Measurements from ENCODE around the gene GNA12. TPM values are rescaled to one million over a fixed set of nuclear protein-coding genes. Genes with fewer than 3 reads are reported as not detected.

GNA12 gene
- total and polyA plus RNA-seq, 9 of the 15 experiments (the other 6 are each of a cell fraction or from before 2014, with no cell fraction given): 0.65 to 32.7 (median 9.6) TPM

- FAIRE-seq (no peak), DNase-seq (ENCODE audit: extremely low read depth in 1 of 4, low spot score in 3 of 4) (peak; percentile 30 to 69 (median 56)), ATAC-seq (no peak)
- no peak overlapping the region for H3K9ac ChIP-seq (ENCODE audit: insufficient read depth in 1 of 2, low read depth in 2 of 2, low read length in 2 of 2)
- H3K27ac ChIP-seq (ENCODE audit: extremely low read depth, low read depth, low read length): no peak overlapping the region
- in situ Hi-C loops (cut with MboI) (no loop called here), intact Hi-C loops (cut with micrococcal nuclease) (loop anchor here (5.0 kb wide), 1 partner anchor 38 kb away; no protein-coding TSS in a partner anchor)
- ChIA-PET CTCF (ENCODE audit: low intra/inter-chr PET ratio) (no interaction called here), POLR2A (interaction anchor here (0.5 to 3.3 kb wide), 5 partner anchors 9 to 138 kb away, joined by 3 to 12 read pairs (median 3); no protein-coding TSS in a partner anchor)
- no peaks in the 10 kb centered on the region for H3K9me3 ChIP-seq (replicated peaks; ENCODE audit: control insufficient read depth, insufficient read depth, low read depth, low read length)
- no peaks in the 10 kb centered on the region for H3K27me3 ChIP-seq (ENCODE audit: control insufficient read depth in 2 of 2, insufficient read depth in 2 of 2, low read length in 2 of 2)
- no peaks in the 10 kb centered on the region for H3K79me2 ChIP-seq (ENCODE audit: control insufficient read depth, insufficient read depth, low read length)
- 81% methylated on average over 14 of the region's 16 CpGs for WGBS (ENCODE audit: insufficient coverage, low coverage, missing lambda C conversion rate)
- H4K20me1 ChIP-seq (replicated peaks; ENCODE audit: control insufficient read depth, insufficient read depth, low read length): no peaks in the 10 kb centered on the region
- no peaks in the 10 kb centered on the region; the same call in 2 of the 3 replicates for H3K36me3 ChIP-seq (ENCODE audit: control insufficient read depth, insufficient read depth, low read length)
- no peak overlapping the region for H2AFZ ChIP-seq (ENCODE audit: low read depth, low read length)
- H3K4me1 ChIP-seq (replicated peaks in 1 of 2; ENCODE audit: control insufficient read depth in 2 of 2, insufficient read depth in 2 of 2, low read length in 2 of 2): peaks cover 36 to 59% of the 10 kb centered on the region in 2 experiments
- H3K4me2 ChIP-seq (ENCODE audit: insufficient read depth, low read length): no peak overlapping the region
- BruUV-seq (replicated peaks): no TSS peak
- H3K4me3 ChIP-seq: no peak overlapping the region
- H3K9me1 ChIP-seq (ENCODE audit: control insufficient read depth, insufficient read depth, low read length): no peaks in the 10 kb centered on the region
- no peak for TF ChIP-seq E2F3 (CRISPR knock-in tag; IDR thresholded peaks at IDR 0.05)
- TF ChIP-seq CEBPZ (IDR thresholded peaks at IDR 0.05; ENCODE audit: borderline replicate concordance, low read depth, low read length): no peak
- no peak for TF ChIP-seq TEAD2 (tag; IDR thresholded peaks at IDR 0.05)
- no peak for TF ChIP-seq DIDO1 (tag; IDR thresholded peaks at IDR 0.05; ENCODE audit: low read depth)
- no peak for TF ChIP-seq ZNF77 (CRISPR knock-in tag; IDR thresholded peaks at IDR 0.05)
- no peak for TF ChIP-seq ZFP30 (CRISPR knock-in tag; IDR thresholded peaks at IDR 0.05; ENCODE audit: borderline replicate concordance)
- TF ChIP-seq TFE3 (CRISPR knock-in tag; IDR thresholded peaks at IDR 0.05): no peak
- 0 out of 2 replicates have a peak, but pooled peaks have one; percentile 28 for TF ChIP-seq HNRNPL (IDR thresholded peaks at IDR 0.05; ENCODE audit: low read depth, low read length)
- TF ChIP-seq KDM1A (IDR thresholded peaks at IDR 0.05): no peak
- peak; percentile 46 to 58 (median 50); a peak in 5 of 6 replicates for TF ChIP-seq CTCF (IDR thresholded peaks at IDR 0.05 in 2 of 3, conservative IDR thresholded peaks at IDR 0.05 in 1 of 3; ENCODE audit: insufficient read depth in 2 of 3, low read depth in 1 of 3, low read length in 3 of 3)
- TF ChIP-seq TAL1 (IDR thresholded peaks at IDR 0.05): no peak
- no peak for TF ChIP-seq RBM15 (IDR thresholded peaks at IDR 0.05; ENCODE audit: insufficient read depth, low read length)
- no peak for TF ChIP-seq CHCHD3 (CRISPR knock-in tag; IDR thresholded peaks at IDR 0.05)
- no peak for TF ChIP-seq PTRF (tag; IDR thresholded peaks at IDR 0.05)
- TF ChIP-seq GABPA (tag; conservative IDR thresholded peaks at IDR 0.05; ENCODE audit: low read depth): no peak
- TF ChIP-seq MAZ (CRISPR knock-in tag; conservative IDR thresholded peaks at IDR 0.05 in 1 of 2, IDR thresholded peaks at IDR 0.05 in 1 of 2): no peak
- TF ChIP-seq MXI1 (IDR thresholded peaks at IDR 0.05; ENCODE audit: low read depth, low read length): no peak
Measured at GRCh38 chr7:2719007-2719406, 125.1 kb downstream of the GNA12 start.

Measured in K562 (cell line).